ENCODE results near the gene PCNX2.

- TF ChIP-seq POLR2A (IDR thresholded peaks at IDR 0.05; ENCODE audit: low read length) (no peak), GATA1 (IDR thresholded peaks at IDR 0.05; ENCODE audit: low read depth, low read length) (no peak)
Measured at GRCh38 chr1:233045588-233045987, 249.9 kb downstream of the PCNX2 start.
